MG63 (cell line): ENCODE measurements around the gene CLGN. TPM values are rescaled to one million over a fixed set of nuclear protein-coding genes. Genes with fewer than 3 reads are reported as not detected.

Experiments used
- DNase-seq: peaks from one replicate; pipeline ENCODE4 v3.0.0-alpha.2; 2020
- H3K27me3 ChIP-seq: fragments of 250-450 bp; sonication (Bioruptor Pico); 2 replicates; pipeline ENCODE4 v1.5.1; 2020; ENCODE audit warnings: mild to moderate bottlenecking, moderate library complexity
- H3K36me3 ChIP-seq: fragments of 250-450 bp; sonication (Bioruptor Pico); 2 replicates; pipeline ENCODE4 v1.5.1; 2020; ENCODE audit warnings: mild to moderate bottlenecking, moderate library complexity
- H3K4me3 ChIP-seq: fragments of 250-450 bp; sonication (Bioruptor Pico); 2 replicates; pipeline ENCODE4 v1.5.1; 2020; ENCODE audit warnings: mild to moderate bottlenecking, moderate library complexity
- H3K9me3 ChIP-seq: fragments of 250-450 bp; sonication (Bioruptor Pico); 2 replicates; pipeline ENCODE4 v1.5.1; 2020; ENCODE audit warnings: mild to moderate bottlenecking, moderate library complexity
- total RNA-seq: library from RNA; depleted of rRNA; stranded (reverse); fragments of >200 nt; shearing (Covaris generic); gene quantifications from 2 replicates; pipeline ENCODE4 v1.2.3, GENCODE V29; 2014; ENCODE audit warnings: low replicate concordance

CLGN gene
- total RNA-seq, 1 experiment from 2014 or later: 4.3 TPM

- no peak for DNase-seq
- Histone ChIP-seq H3K9me3 (no peaks in the 10 kb centered on the region), H3K4me3 (no peak overlapping the region), H3K27me3 (no peaks in the 10 kb centered on the region), H3K36me3 (no peaks in the 10 kb centered on the region)
These were observed 21.2 kb downstream of the CLGN start for GRCh38 chr4:140406292-140406691.

GRCh38 chr4:140400111-140400510, 27.3 kb downstream of the CLGN start:
- H3K4me3 ChIP-seq: no peak overlapping the region
- no peak for DNase-seq
- H3K27me3 ChIP-seq: no peaks in the 10 kb centered on the region

GRCh38 chr4:140395668-140396067, 31.8 kb downstream of the CLGN start:
- H3K27me3 ChIP-seq: no peaks in the 10 kb centered on the region
- no peaks in the 10 kb centered on the region for H3K36me3 ChIP-seq
- no peak for DNase-seq
- no peak overlapping the region for H3K4me3 ChIP-seq
- no peaks in the 10 kb centered on the region for H3K9me3 ChIP-seq

More at GRCh38 chr4:140400111-140400510, 27.3 kb downstream of the CLGN start:
- H3K9me3 ChIP-seq: no peaks in the 10 kb centered on the region
- no peaks in the 10 kb centered on the region for H3K36me3 ChIP-seq

GRCh38 chr4:140388015-140388414, 39.4 kb downstream of the CLGN start:
- no peaks in the 10 kb centered on the region for H3K9me3 ChIP-seq
- no peaks in the 10 kb centered on the region for H3K27me3 ChIP-seq
- no peak overlapping the region for H3K4me3 ChIP-seq
- no peak for DNase-seq
- H3K36me3 ChIP-seq: no peaks in the 10 kb centered on the region

- no peak overlapping the region for H3K4me3 ChIP-seq
- no peak for DNase-seq
- H3K9me3 ChIP-seq: no peaks in the 10 kb centered on the region
- H3K36me3 ChIP-seq: peaks cover 16% of the 10 kb centered on the region
- H3K27me3 ChIP-seq: no peaks in the 10 kb centered on the region
These were observed 44.7 kb downstream of the CLGN start for GRCh38 chr4:140382732-140383131.

- no peaks in the 10 kb centered on the region for H3K9me3 ChIP-seq
- H3K4me3 ChIP-seq: peak overlapping the region; percentile 90
- no peak for DNase-seq
- no peaks in the 10 kb centered on the region for H3K27me3 ChIP-seq
- no peaks in the 10 kb centered on the region; the same call in none of the 2 replicates for H3K36me3 ChIP-seq
These were observed 53.3 kb downstream of the CLGN start for GRCh38 chr4:140374130-140374477.

- Histone ChIP-seq H3K27me3 (no peaks in the 10 kb centered on the region), H3K9me3 (no peaks in the 10 kb centered on the region), H3K4me3 (peak within 1 kb of the TSS; percentile 90), H3K36me3 (no peaks in the 10 kb centered on the region; the same call in 1 of the 2 replicates)
- peak; percentile 97 for DNase-seq
These were observed 53.9 kb downstream of the CLGN start, which contains the start of gene SCOC for GRCh38 chr4:140373328-140374129. TSS of gene SCOC (plus strand) at chr4:140373646. CDS start at chr4:140379171, 5,525 bp downstream.

- DNase-seq: no peak
- H3K27me3 ChIP-seq: no peaks in the 10 kb centered on the region
- H3K4me3 ChIP-seq: peak overlapping the region; percentile 90
- no peaks in the 10 kb centered on the region; the same call in 1 of the 2 replicates for H3K36me3 ChIP-seq
- no peaks in the 10 kb centered on the region for H3K9me3 ChIP-seq
These were observed 54.6 kb downstream of the CLGN start for GRCh38 chr4:140372751-140373327.

- no peaks in the 10 kb centered on the region for H3K27me3 ChIP-seq
- no peak for DNase-seq
These were observed 58.8 kb downstream of the CLGN start for GRCh38 chr4:140368686-140369085.

GRCh38 chr4:140367738-140368137, 59.7 kb downstream of the CLGN start:
- Histone ChIP-seq H3K9me3 (no peaks in the 10 kb centered on the region), H3K4me3 (no peak overlapping the region), H3K27me3 (no peaks in the 10 kb centered on the region), H3K36me3 (no peaks in the 10 kb centered on the region)
- peak; percentile 33 for DNase-seq

More at GRCh38 chr4:140368686-140369085, 58.8 kb downstream of the CLGN start:
- Histone ChIP-seq H3K36me3 (no peaks in the 10 kb centered on the region; the same call in 1 of the 2 replicates), H3K4me3 (no peak overlapping the region), H3K9me3 (no peaks in the 10 kb centered on the region)

- DNase-seq: no peak
- Histone ChIP-seq H3K27me3 (no peaks in the 10 kb centered on the region), H3K4me3 (no peak overlapping the region), H3K9me3 (no peaks in the 10 kb centered on the region), H3K36me3 (no peaks in the 10 kb centered on the region)
These were observed 63.9 kb downstream of the CLGN start for GRCh38 chr4:140363558-140363957.

GRCh38 chr4:140363051-140363450, 64.4 kb downstream of the CLGN start:
- H3K9me3 ChIP-seq: no peaks in the 10 kb centered on the region
- no peak for DNase-seq
- no peaks in the 10 kb centered on the region for H3K27me3 ChIP-seq
- H3K4me3 ChIP-seq: no peak overlapping the region
- no peaks in the 10 kb centered on the region for H3K36me3 ChIP-seq

- DNase-seq: no peak
- Histone ChIP-seq H3K4me3 (no peak overlapping the region), H3K9me3 (no peaks in the 10 kb centered on the region), H3K27me3 (no peaks in the 10 kb centered on the region), H3K36me3 (no peaks in the 10 kb centered on the region)
These were observed 66.3 kb downstream of the CLGN start for GRCh38 chr4:140361099-140361498.

GRCh38 chr4:140359562-140360427, 67.7 kb downstream of the CLGN start:
- H3K27me3 ChIP-seq: 0 out of 2 replicates have a peak, but pooled peaks cover 2% of the 10 kb centered on the region
- H3K4me3 ChIP-seq: no peak overlapping the region
- no peaks in the 10 kb centered on the region for H3K36me3 ChIP-seq
- H3K9me3 ChIP-seq: no peaks in the 10 kb centered on the region
- peak; percentile 47 for DNase-seq

- DNase-seq: no peak
- Histone ChIP-seq H3K27me3 (0 out of 2 replicates have a peak, but pooled peaks cover 2% of the 10 kb centered on the region), H3K9me3 (no peaks in the 10 kb centered on the region), H3K36me3 (no peaks in the 10 kb centered on the region), H3K4me3 (no peak overlapping the region)
These were observed 69.2 kb downstream of the CLGN start for GRCh38 chr4:140358281-140358680.

- Histone ChIP-seq H3K27me3 (0 out of 2 replicates have a peak, but pooled peaks cover 2% of the 10 kb centered on the region), H3K36me3 (no peaks in the 10 kb centered on the region), H3K4me3 (no peak overlapping the region), H3K9me3 (no peaks in the 10 kb centered on the region)
- DNase-seq: no peak
These were observed 69.6 kb downstream of the CLGN start for GRCh38 chr4:140357868-140358267.

GRCh38 chr4:140355288-140355687, 72.2 kb downstream of the CLGN start:
- no peak for DNase-seq
- H3K27me3 ChIP-seq: 0 out of 2 replicates have a peak, but pooled peaks cover 2% of the 10 kb centered on the region
- no peak overlapping the region for H3K4me3 ChIP-seq
- H3K9me3 ChIP-seq: no peaks in the 10 kb centered on the region
- no peaks in the 10 kb centered on the region for H3K36me3 ChIP-seq
